Raji (cell line): ENCODE data around the gene KIF4B.

Experiments
- POLR2A ChIP-seq: IDR thresholded peaks from 2 replicates; pipeline ENCODE4 v1.6.1; 2011; ENCODE audit warnings: low read depth, low read length, control low read depth; ENCODE audit not compliant: insufficient read depth

The KIF4B gene

DNA sequence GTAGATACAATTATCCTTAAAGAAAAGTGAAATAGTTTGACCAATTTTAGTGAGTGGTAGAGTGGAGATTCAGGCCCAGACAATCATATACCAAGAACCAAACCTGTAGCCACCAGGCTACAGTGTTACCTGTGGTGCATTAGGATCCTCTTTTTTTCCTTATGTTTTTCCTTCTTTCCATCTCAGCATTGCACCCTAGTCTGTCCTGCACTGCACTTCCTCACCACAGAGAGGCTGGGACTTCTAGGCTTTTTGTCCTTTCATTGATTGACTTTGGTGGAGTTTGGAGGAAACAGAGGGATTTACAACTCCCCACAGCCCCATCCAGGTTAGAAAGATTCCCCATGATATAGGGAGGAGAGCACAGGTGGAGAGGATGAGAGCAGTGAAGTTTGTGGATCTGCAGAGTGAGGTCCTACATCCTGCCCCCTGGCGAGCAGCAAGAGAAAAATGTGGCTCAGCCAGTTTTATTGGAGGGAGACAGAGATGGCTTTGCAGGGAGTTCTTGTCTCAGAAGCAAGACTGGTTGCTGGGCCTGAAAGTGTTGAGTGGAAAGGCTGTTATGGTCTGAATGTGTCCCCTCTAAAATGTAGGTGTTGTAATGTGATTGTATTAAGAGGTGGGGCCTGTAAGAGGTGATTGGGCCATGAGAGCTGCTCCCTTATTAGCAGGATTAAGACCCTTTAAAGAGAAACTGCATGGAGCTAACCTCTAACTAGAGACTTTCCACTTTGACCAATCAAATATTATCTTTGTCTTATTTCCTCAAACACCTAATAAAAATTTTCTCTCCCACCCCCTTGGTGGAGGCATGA is 36.2 kb downstream of the KIF4B start:
- no peak for TF ChIP-seq POLR2A

DNA sequence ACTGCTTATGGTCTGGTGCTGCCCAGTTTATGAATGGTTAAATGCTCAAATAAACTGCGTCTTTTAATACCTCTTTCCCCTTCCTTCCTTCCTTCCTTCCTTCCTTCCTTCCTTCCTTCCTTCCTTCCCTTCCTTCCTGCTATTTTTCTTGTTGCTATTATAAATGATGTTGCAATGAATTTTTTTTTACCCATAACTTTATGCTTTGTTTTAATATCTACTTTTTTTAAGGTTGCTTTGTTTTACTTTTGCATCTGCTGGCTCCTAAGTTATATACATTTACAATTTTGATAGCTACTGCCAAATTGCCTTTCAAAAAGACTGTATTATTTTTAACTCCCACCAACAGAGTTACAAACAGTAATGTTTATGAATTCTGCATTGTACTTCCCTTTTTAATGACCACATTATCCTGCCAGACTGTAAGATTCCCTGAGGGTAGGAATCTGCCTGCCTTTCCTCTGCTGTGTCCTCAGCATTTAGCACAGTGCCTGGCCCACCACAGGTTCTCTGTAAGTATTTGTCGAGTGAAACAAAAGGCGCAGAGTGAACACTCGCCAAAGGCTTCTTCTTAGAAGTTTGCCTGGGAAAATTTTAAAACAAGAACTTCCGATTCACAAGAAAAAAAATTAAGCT is 36.9 kb downstream of the KIF4B start:
- no peak for TF ChIP-seq POLR2A

DNA sequence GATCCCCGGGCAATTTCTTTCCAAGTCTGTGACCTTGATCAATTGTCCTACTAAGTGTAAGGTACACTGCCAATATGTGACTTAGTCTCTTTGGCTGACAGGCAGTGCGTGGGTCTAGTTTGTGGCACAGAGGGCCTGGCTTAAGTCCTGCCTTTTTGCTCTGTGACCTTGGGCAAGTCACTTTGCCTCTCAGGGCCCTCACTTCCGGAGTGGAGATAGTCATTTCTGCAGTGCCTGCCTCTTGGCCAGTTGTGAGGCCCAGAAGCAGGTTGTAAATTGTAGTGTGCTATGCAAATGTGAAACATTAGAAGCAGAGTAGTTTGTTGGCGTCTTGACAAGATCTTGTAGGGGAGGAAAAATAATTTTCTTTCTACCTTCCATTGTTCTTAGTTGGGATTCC is 39.0 kb downstream of the KIF4B start:
- TF ChIP-seq POLR2A: no peak

DNA sequence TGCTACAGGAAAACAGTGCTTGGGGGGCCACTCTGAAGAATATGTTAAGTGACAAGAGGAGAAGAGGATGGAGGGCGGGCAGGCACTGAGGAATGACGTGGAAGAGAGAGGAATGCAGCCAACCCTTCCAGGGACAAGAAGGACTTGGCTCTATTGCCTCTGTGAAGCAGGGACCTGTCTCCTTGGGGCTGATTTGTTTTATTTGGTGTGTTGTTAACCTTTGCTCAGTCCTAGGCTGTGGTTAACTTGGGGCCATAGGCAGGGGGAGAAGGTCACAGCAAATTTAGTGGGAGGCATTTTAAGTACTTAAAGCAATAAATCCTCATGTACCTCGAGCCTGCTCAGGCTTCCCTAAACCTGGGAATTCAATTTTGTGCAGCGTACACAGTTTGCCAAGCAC is 39.9 kb downstream of the KIF4B start:
- no peak for TF ChIP-seq POLR2A

DNA sequence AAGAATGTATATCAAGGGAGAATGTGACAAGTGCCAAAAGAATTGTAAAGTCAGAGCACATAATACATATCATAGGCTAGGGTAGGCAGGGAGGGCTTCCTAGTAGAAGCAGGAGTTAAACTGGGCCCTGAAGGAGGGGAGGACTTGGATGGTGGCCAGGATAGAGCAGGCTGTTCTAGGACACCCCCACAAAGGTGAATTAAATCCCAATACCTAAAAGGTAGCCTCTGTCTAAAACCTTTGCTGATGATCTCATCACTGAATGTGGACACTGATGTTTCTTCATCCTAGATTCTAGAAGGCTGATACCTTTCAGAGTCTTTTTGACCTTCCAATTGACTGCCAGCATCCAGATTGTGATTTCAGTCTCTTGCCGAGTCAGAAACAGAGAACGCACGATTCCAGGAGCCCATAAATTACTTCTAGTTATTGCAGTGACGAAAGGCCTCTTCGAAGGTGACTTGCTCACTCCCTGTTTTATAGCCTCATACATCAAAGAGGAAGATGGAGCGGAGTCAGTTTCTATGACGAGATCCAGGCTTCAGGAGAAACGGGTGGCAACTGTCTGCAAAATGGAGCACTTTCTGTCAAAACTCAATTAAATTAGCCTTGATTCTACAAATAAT is 43.2 kb downstream of the KIF4B start:
- TF ChIP-seq POLR2A: no peak

DNA sequence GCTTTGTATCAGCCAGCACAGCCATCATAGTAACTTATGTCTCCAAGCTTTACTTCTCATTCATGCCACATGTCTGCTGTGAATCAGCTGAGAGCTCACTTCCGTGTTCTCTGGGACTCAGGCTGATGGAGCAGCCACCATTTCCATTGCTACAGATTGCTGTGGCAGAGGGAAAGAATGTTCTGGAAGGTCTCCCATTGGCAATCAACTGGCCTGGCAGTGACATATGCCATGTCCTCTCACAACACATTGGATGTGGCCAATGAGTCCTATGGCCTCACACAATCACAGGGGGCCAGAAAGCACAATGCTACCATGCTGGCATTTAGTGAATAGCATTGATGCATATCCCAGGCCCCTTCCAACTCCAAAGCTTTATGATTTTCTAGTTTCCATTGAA is 44.1 kb downstream of the KIF4B start:
- no peak for TF ChIP-seq POLR2A

DNA sequence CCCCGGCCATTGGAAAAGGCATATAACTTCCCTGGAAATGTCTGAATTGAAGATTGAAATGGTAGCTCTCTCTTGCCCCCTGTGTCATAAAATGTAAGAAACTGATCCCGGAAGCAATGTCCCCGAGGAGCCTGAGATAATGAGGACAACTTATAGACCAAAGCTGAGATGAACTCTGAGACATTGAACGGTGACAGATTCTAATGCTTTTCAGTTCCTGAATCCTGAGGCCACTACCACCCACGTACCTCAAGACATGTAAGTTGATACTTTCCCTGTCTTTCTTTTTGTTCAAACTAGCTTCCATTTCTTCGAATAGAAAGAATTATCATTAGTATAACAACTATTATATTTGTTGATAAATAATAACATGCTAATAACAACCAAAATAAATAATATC is 51.0 kb downstream of the KIF4B start:
- TF ChIP-seq POLR2A: no peak

DNA sequence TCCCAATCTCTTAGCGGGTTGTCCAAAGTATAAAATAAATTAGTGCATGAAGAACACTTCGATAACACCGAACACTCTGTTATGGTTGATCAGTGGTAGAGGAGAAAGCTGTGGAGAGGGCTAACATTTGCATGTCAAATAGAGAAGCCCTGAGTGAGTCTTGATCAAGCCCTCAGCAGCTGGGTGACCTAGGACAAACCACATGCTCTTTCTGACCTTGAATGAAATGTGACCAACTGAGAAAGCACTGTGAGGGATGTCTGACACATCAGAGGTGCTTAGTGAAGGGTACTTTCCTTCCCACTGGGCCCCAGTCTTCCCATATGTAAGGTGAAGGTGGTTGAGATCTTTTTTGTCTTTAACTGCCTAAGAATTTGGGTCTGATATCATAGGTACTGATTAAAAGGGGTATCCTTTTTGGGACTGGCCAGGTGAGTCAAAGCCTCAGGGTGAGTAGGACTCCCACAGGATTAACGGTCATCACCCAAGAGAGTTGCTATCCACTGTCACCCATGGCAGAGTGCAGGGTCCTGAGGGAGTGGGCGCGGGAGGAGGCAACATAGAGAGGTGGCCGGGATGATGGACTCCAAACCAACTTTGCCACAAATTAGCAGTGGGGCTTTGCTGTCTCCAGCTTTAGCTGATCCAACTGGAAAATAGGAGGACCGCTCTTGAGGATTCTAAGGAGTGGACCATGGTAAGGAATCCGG is 53.5 kb downstream of the KIF4B start:
- no peak for TF ChIP-seq POLR2A
